ENCODE data around the gene NLRC5.

The NLRC5 gene

DNA sequence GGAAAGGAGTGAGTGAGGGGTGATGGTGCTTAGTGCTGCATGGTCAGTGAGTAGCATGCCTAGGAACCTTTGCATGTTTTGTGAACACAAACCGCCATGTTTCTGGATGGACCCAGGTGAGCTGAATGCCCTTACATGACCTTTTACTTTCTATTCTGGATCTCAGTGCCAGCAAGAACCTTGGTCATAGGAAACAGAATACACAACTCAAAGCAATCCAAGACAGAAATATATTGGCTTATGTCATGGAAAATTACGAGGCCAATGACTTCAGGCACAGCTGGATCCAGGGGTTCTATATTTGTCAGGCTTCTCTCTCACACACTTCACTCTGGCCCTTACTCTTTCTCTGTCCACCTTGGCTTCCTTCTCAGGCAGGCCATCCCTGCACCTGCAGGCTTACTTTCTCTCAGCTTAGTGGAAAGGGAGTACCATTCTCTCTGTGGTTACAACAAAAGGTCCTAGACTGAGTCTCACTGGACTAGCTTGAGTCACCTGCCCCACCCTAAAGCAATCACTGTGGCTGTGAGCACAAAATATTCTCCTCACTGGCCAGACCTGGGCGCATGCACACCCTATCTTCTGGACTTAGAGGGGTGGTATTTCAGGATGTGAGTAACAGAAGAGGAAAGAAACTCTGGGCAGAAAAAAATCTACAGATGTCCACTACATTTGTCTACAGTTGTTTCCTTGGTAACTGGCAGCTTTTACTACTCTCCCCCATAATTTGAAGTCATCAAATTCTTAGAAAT lies 82.7 kb downstream of the NLRC5 start:
- no peak for DNase-seq (ENCODE audit: low read depth)

DNA sequence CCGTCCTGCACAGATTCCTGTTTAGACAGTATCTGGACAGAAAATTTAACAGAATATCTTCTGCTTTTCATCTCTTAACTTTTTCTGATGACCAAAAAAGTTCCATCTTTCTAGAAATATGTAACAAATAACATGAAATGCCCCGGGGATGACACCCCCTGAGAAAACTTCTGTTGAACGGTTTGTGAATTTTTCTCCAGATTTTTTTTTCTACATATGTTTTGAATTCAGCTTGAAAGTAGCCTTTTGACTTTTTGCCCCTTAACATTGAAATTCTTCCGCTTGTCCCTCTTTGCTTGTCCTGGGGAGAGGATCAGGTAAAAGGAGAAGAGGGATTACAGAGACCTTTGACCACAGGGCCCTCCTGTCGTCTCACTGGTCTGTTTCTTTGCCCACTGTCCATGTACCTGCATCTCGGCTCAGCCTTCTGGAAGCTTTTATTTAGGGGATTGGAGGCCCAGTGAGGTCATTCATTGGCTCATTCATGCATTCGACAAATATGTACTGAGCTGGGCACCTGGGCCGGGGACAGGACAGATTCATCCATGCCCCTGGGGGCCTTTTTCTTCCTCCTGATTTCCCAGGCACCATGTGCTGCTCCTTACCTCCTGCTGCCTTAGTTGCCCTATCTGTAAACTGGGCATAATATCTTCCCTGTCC lies 83.4 kb downstream of the NLRC5 start:
- DNase-seq (ENCODE audit: low read depth), result no peak

DNA sequence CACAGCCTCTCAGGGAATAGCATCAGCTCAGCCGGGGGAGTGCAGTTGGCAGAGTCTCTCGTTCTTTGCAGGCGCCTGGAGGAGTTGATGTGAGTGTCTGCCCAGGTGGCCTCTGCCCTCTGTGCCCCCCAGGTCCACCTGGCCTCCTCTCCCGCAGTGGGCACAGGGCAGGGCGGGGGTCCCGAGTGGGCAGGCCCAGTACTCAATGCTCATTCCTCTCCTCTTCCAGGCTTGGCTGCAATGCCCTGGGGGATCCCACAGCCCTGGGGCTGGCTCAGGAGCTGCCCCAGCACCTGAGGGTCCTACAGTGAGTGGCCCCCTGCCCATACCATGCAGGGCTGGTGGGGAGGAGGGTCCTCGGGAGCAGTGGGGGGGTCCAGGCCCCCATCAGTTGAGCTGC lies 88.4 kb downstream of the NLRC5 start:
- DNase-seq (ENCODE audit: low read depth), result no peak

DNA sequence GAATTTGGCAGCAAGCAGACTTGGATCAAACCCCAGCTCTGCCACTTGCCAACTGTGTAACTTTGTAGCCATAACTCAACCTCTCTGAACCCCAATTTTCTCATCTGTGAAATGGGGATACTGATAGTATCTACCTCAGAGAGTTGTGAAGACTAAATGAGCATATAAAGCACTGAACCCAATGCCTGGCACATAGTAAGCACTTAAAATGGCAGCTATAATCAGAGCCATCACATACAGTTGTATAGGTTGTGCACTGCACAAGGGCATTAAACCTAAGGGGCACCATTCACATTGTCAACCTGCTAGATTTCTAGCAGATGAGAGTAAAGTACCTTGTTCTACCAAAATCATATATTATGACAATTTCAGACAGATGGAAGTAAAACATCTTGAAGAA lies 92.4 kb downstream of the NLRC5 start:
- no peak for DNase-seq (ENCODE audit: low read depth)

DNA sequence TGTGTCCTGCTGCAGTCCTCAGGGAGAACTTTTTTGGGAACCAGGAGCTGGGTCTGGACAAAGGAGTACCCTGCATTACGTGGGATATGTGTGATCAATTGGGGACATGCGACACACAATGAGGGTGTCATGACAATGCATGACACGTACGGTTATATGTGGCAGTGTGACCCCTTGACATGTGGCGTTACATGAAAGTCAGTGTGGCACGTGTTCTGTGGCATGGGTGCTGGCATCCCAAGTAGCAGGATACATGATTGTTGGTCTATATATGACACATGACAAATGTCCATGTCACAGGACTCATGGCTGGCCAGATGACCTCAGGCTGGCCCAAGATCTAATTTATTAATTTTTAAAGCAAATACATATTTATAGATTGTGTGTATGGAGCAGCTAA lies 93.3 kb downstream of the NLRC5 start:
- no peak for DNase-seq (ENCODE audit: low read depth)

DNA sequence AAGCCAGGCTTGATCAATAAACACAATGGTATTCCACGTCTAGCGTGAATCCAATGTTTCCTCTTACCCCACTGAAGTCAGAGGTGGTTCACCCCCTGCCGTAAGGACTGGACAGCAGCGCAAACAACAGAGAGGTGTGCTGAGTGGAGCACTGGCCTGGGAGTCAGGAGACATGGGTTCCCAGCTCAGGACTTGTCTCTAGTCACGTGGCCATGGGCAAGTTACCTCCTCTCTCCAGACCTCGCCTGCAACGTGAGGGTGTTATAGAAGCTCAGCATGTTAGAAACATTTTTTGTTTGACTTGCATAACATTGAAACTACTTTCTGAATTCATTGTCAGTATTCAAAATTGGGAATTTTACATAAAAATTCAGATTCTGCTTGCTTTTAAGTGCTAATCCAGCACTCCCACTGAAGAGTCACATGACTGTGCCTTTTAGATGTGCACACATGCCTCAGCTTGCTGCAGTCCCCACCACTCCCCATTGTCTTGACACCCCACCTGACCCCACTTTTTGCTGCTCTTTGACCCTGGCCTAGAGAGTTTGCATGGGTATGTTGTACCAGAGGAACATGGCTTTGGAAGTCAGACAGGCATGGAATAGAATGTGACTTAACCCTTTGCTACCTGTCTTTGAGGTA lies 94.2 kb downstream of the NLRC5 start:
- no peak for DNase-seq (ENCODE audit: low read depth)

DNA sequence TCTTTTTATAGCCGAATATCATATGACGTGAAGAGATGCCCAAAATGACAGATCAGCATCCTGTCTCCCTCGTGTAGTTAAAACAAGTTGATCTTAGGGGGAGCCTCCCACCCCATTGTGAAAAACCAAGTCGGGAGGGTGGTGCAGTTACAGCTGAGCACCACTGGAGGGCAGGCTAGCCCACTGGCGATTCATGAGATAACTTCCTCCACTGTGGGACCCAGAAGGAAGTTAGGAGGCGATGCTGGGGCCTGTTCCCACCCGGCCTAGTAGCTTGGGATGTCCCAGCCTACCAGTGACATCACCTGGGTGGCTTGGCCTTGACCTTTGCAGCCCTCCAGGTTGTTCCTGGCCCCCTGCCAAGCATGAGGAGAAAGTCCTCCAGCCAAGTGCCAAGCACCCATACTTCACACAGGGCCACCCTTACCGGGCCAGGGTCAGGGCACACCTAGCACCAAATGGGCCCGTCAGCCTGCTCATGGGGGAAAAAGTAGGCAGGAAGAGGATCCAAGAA lies 95.0 kb downstream of the NLRC5 start:
- DNase-seq (ENCODE audit: low read depth), result no peak

DNA sequence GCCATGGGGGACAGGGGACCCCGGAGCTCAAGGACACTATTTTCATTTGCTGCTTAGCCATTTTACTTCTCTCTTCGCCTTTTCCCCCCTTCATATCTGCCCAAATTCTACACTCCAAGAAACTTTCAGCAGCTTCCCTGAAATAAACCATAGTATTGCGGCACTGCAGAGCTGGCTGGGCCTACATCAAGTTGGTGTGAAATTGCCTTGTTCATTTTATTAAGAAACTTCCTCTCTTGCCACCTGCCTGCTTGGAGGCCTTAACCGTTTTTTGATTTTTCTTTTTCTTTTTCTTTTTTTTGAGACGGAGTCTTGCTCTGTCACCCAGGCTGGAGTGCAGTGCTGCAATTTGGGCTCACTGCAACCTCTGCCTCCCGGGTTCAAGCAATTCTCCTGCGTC lies 95.6 kb downstream of the NLRC5 start:
- no peak for DNase-seq (ENCODE audit: low read depth)

DNA sequence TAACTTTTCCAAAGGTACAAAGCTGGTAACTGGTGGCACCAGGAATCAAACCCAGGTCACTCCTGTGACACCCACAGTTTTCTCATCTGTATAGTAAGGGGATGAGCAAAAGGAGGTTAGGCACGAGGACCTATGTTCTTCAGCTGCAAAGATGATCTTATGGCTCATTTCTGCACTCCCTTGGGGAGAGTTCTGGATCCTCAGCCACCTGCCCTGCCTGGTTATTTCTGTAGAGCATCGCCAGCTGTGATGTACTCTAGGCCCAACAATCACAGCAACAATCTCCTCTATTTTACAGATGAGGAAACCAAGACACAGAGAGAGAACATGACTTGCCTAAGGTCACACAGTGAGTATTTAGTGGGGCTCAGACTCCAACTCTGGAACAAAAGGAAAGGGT lies 97.6 kb downstream of the NLRC5 start:
- DNase-seq (ENCODE audit: low read depth), result no peak

DNA sequence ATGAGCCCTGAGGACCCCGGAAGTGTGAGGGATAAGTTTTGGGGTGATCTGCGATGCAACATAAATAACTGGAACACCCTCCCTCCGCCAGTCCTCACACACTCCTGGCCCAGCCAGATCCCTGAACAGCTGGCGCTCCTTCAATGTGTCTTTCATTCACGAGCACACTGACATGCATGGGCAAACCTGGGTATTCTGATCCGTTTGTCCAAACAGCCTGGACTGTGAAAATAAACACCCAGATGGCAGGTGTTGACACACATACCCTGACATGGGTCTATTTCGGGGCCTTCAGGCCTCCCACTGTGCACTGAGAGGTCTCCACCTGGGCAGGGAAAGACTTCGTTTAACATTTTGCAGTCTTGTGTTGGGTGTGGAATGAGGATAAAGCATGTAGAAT lies 100.0 kb downstream of the NLRC5 start:
- no peak for DNase-seq (ENCODE audit: low read depth)

DNA sequence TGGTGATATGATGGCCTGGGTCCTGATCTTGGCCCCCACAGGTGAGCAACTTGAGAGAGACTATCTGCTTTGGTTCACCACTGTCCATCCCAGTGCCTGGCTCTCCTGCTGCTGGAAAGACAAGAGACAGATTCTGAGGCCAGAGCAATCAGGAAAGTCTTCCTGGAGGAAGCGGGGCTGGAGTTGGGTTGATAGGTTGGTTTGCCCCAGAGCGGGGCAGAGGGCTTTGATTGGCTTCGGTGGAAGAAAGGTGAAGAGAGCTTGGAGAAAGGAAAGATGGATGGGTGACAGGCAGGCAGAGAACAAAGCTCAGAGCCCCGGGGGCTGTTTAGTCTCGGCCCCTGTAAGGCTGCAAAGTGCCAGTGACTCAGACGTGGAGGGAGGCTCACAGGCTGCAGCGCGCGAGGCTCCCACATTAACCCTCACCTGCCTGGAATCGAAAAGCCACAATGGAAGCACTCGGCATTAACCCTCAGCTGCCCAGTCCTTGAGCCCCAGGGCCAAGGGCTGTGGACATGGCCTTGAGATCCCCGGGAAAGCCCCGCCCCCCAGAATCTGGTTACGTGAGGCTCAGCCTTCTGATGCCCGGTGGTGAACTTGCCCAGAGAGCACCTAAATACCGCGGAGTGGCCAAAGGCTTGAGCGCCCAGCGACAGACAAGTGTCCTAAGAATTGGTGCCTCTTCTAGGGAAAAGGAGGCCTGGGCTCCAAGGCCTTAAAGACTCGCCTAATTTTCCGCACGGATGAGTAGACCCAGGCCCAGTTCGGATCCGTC lies 102.0 kb downstream of the NLRC5 start:
- no peak for DNase-seq (ENCODE audit: low read depth)

DNA sequence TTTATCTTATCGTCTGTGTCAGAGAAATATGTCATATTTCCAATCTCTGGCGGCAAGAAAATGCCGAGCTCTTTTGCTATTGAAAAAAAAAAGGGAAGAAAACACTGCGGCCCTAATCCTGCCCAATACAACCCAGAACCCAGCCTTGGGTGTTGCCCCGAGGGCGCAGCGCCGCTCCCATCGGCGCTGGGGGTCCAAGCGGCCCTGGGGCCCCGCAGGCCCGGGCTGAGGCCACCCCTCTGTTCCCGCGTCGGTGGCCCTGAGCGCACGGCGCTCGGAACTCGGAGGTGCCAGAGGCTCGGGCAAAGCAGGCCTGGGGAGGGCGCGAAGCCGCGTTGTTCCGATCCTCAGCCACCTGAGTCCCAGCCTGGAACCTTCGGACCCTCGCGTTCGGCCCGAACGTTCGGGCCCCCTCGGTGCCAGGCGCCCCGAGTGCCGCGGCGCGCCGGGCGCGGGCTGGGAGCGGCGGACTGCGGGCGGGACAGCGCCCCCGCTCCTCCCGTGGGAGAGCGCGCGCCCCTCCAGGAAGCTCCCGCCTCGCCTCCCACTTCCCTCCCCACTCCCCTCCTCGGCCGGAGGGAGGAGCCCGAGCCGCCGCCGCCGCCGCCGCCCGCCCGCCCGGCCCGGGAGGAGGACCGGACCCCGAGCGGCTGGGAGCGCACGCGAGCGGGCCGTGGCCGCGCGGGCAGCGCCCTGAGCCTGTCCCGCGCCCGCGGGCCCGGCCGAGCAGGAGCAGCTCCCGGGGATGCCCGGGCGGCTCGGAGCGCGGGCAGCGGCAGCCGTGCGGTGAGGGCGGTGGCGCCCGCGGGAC lies 102.8 kb downstream of the NLRC5 start, which contains the start of gene CPNE2:
Gene CPNE2 (plus strand): TSS at position 609 of the 811 bp plus-strand sequence. CDS start 18,160 bp downstream, outside the sequence.
- DNase-seq (ENCODE audit: low read depth), result peak; percentile 20

DNA sequence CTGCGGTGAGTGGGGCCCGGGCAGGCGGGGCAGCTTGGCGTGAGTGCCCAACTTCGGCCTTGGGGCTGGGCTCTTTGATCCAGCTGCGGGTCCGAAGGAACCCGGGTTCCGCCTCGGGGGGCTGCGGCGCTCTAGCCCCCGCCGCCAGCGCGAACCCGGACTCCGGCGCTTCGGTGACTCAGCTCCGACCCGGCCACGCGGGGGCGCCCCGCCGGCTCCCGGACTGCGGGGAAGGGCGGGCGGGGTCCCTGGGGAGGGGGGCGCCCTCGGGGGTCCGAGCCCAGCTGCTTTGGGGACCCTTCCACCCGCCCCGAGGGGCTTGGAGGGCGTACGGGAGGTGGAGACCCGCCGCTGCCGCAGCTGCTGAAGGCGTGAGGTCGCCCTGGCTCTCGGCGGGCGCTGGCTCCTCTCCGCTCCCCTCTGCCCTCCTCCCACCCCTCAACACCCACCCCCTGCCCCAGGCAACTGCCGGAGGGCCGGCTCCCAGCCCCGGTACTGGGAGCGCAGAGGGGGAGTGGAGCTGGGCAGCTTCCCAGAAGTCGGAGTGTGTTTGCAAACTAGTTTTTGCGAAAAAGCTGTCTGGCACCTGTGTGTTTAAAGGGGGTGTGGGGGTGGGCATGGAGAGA lies 103.5 kb downstream of the NLRC5 start:
- no peak for DNase-seq (ENCODE audit: low read depth)

DNA sequence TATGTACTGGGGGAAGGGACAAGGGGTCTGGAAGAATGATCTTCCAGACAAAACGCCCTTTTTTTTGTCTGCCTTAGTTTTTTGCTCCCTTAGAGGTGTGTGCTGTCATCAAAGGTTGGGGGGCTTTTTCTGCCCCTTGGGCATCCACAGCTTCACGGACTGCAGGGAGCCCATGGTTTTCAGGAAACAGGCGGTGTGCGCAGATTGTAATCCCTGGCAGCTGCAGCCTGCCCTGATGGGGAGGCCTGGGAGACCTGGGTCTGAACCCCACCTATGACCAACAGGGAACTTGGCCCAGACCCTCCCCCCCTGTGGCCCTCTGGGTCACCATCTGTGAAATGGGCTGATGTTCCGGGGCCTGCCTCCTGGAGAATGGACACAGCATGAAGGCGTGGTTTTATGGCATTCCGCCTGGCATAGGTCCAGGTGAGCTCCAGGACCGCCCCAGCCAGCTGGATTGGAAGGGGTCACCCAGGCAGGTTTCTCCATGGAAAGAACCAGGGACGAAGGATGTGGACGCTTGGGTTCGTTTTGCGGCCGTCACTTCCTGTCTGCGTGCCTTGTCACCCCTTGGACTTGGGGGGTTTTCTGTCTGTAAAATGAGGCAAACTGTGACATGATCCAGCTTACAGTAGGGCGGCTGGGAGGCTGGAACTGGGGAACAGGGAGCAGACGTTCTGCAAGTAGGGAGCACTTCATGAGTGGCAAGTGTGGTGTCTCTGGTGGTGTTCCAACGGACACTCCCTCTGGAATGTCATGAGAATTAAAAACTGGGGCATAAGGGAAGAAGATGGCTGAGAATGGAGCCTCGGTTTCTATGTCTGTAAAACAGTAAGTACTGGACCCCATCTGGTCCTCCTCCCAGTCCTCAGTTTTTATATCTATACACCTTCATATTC lies 104.6 kb downstream of the NLRC5 start:
- DNase-seq (ENCODE audit: low read depth), result no peak

DNA sequence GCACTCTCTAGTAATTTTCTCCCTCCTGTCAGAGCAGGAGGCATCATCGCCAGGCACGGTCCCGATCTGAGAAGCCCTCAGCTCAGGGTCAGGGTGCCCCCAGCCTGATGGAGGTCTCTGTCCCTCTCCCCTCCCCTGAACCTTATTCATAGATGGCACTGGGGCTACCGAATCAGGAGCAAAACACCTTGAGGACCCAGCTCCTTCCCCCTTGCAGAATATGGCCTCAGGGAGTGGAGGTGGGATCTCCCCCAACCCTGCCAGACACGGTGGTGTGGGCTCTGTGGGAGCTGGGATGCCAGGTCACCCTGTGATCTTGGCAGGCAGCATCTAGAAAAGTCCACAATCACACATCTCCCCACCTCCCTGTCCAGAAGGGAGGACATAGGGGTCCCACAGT lies 105.6 kb downstream of the NLRC5 start:
- DNase-seq (ENCODE audit: low read depth), result no peak

DNA sequence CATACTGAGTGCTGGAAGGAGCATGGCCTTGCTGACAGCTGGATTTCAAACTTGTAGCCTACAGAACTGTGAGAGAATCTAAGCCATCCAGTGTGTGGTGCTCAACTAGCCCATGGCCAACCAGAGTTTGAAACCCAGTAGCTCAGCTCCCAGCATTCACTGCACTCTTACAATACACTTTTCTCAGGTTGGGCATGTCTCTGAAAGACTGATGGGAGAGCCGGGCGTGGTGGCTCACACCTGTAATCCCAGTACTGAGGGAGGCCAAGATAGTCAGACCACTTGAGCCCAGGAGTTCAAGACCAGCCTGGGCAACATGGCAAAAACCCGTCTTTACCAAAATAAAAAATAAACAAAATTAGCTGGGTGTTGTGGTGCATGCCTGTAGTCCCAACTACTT lies 106.8 kb downstream of the NLRC5 start:
- no peak for DNase-seq (ENCODE audit: low read depth)

DNA sequence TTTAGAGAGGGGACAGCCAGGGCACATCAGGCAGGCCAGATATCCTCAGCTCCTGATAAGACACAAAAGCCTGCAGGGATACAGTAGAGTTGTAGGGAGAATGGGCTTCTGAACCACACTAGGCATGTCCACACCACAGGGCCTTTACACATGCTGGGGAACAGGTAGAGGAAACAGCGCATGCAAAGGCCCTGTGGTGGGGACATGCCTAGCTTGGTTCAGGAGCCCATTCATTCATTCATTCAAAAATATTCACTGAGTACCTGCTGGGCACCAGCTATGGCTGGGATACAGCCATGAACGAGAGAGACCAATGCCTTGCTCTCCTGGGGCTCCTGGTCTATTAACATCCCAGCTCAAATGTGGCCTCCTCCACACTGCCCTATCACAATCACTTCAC lies 107.4 kb downstream of the NLRC5 start:
- no peak for DNase-seq (ENCODE audit: low read depth)

DNA sequence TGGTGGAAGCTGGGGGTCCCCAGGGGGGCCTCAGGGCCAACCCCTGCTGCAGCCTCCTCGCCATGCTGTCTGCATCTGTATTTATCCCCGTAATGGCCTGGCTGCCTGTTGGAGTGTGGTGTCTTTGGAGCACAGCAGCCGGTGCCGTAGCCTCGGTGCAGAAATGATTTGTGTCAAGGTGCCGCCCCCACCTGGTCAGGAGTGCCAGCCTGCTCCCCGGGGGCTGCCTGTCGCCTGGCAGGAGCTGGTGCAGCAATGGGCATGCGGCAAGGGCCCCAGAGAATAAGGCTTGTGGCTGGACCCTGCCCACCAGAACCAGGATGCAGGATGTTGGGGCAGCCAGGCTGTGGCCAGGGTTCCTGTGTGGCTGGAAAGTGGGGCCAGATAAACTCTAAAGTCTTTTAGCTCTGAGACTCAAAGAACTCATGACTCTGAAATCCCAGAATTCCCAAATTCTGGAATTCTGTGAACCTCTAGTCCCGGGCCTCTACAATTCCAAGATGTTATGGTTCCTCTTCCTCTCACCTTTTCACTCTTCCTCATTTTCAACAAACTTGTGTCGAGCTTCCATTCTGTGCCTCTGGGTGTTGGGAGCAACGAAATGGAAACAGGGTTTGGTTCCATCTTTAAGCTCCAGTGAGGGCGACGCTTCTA lies 109.0 kb downstream of the NLRC5 start:
- DNase-seq (ENCODE audit: low read depth), result no peak

DNA sequence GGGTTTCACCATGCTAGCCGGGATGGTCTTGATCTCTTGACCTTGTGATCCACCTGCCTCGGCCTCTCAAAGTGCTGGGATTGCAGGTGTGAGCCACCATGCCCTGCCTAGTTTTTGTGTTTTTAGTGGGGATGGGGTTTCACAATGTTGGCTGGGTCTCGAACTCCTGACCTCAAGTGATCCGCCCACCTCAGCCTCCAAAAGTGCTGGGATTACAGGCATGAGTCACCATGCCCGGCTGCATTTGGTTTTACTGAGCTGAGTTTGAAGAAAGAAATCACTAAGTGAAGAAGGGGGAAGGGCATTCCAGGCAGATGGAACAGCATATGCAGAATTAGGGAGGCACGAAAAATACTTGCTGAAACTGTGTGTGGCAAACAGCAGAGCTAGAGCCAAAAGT lies 110.6 kb downstream of the NLRC5 start:
- DNase-seq (ENCODE audit: low read depth), result peak; percentile 33

Data from HS-27A (cell line).